Stomach smooth muscle (tissue), 2 donors: ENCODE data around the gene OSBPL6.
"Not testable (repeated sequence)": the region's sequence is repeated elsewhere in the genome, so short reads cannot be mapped to it uniquely, and the experiment has no call there.

ENCODE experiments used
- H3K27ac ChIP-seq: one replicate; pipeline ENCODE4 v1.7.0; 2013; ENCODE audit warnings: mild to moderate bottlenecking, low read length, inconsistent platforms
- H3K27me3 ChIP-seq, 2 donors: one replicate each; pipeline ENCODE4 v1.7.0; 2013; ENCODE audit warnings: low read length in 2 of 2; ENCODE audit not compliant: insufficient read depth in 2 of 2, control insufficient read depth in 1 of 2
- H3K36me3 ChIP-seq, 2 donors: one replicate each; pipeline ENCODE4 v1.7.0; 2013; ENCODE audit warnings: low read length in 2 of 2; ENCODE audit not compliant: control insufficient read depth in 2 of 2, insufficient read depth in 2 of 2
- H3K4me1 ChIP-seq: one replicate; pipeline ENCODE4 v1.7.0; 2013; ENCODE audit warnings: low read length; ENCODE audit not compliant: control insufficient read depth, insufficient read depth
- H3K4me3 ChIP-seq, 2 donors: one replicate each; pipeline ENCODE4 v1.7.0; 2013; ENCODE audit warnings: low read length in 2 of 2
- H3K9ac ChIP-seq, 2 donors: one replicate each; pipeline ENCODE4 v1.7.0; 2013; ENCODE audit warnings: low read length in 2 of 2, mild to moderate bottlenecking in 1 of 2
- H3K9me3 ChIP-seq, 2 donors: one replicate each; pipeline ENCODE4 v1.7.0; 2013; ENCODE audit warnings: low read length in 2 of 2; ENCODE audit not compliant: control insufficient read depth in 2 of 2
- donor health status: healthy.
- donor health status: Pancreatic carcinoma.

Gene OSBPL6

DNA sequence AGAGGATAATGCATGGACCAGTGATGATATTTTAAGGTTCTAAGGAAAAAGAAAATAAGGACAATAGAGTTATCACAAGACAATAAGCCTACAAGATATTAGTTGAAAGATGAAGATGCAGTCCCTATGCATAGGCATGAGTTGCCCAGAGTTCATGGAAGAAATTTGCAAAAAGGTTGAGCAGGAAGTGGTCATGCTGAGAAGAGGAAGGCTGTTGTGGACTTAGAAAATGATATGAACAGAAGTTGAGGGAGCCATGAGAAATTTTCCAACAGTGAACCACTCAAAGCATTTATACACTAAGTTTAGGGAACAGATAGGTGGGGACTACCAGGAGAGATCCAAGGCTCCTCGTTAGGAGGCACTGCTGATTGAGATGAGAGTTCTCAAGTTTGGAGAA is 3.5 kb downstream of the OSBPL6 start:
- Histone ChIP-seq H3K4me1 (peaks cover 5% of the 10 kb centered on the region), H3K9ac (no peak overlapping the region), H3K27ac (no peak overlapping the region), H3K9me3 (no peaks in the 10 kb centered on the region), H3K36me3 (no peaks in the 10 kb centered on the region), H3K27me3 (no peaks in the 10 kb centered on the region), H3K4me3 (no peak overlapping the region)

- not testable (repeated sequence) for H3K36me3 ChIP-seq, H3K27me3 ChIP-seq, H3K27ac ChIP-seq, H3K9me3 ChIP-seq, H3K4me3 ChIP-seq, H3K9ac ChIP-seq, H3K4me1 ChIP-seq
These were observed 4.1 kb downstream of the OSBPL6 start for GRCh38 chr2:178198441-178198840.

DNA sequence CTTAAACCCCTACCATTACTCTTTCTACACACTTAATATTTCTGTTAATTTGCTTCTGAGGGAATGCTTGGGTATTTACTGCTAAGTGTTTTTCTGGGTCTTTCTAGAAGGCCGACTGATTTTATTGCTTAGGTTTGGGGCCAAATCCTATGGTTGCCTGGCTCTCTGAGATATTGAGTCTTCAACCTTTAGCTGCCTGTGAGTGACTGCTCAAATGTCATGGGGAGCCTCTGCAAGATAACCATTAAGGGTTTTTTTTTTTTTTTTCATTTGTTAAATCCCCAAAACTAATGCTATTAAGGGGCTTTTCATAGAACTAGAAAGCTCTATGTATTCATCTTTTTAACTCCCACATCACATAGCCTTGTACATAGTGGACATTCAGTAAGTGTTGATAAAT is 5.0 kb downstream of the OSBPL6 start:
- H3K9ac ChIP-seq, result no peak overlapping the region
- no peaks in the 10 kb centered on the region for H3K36me3 ChIP-seq
- no peaks in the 10 kb centered on the region for H3K4me1 ChIP-seq
- no peaks in the 10 kb centered on the region for H3K27me3 ChIP-seq
- no peak overlapping the region for H3K27ac ChIP-seq
- no peaks in the 10 kb centered on the region for H3K9me3 ChIP-seq
- no peak overlapping the region for H3K4me3 ChIP-seq

GRCh38 chr2:178200331-178200730 is 6.0 kb downstream of the OSBPL6 start:
- Histone ChIP-seq H3K9me3 (no peaks in the 10 kb centered on the region), H3K27ac (no peak overlapping the region), H3K36me3 (no peaks in the 10 kb centered on the region), H3K4me1 (no peaks in the 10 kb centered on the region), H3K9ac (no peak overlapping the region), H3K27me3 (no peaks in the 10 kb centered on the region), H3K4me3 (no peak overlapping the region)

- no peaks in the 10 kb centered on the region for H3K27me3 ChIP-seq
- no peaks in the 10 kb centered on the region for H3K9me3 ChIP-seq
- no peaks in the 10 kb centered on the region for H3K36me3 ChIP-seq
- no peak overlapping the region for H3K9ac ChIP-seq
- no peak overlapping the region for H3K4me3 ChIP-seq
- no peak overlapping the region for H3K27ac ChIP-seq
- no peaks in the 10 kb centered on the region for H3K4me1 ChIP-seq
These were observed 8.6 kb downstream of the OSBPL6 start for GRCh38 chr2:178202927-178203326.

GRCh38 chr2:178204977-178205376 is 10.7 kb downstream of the OSBPL6 start:
- Histone ChIP-seq H3K36me3 (no peaks in the 10 kb centered on the region), H3K4me3 (no peak overlapping the region), H3K27me3 (no peaks in the 10 kb centered on the region), H3K4me1 (no peaks in the 10 kb centered on the region), H3K9ac (no peak overlapping the region), H3K27ac (no peak overlapping the region), H3K9me3 (no peaks in the 10 kb centered on the region)

- Histone ChIP-seq H3K27me3 (no peaks in the 10 kb centered on the region), H3K27ac (no peak overlapping the region), H3K9me3 (no peaks in the 10 kb centered on the region), H3K4me3 (no peak overlapping the region), H3K36me3 (no peaks in the 10 kb centered on the region), H3K4me1 (no peaks in the 10 kb centered on the region), H3K9ac (no peak overlapping the region)
These were observed 11.7 kb downstream of the OSBPL6 start for GRCh38 chr2:178205853-178206521.

DNA sequence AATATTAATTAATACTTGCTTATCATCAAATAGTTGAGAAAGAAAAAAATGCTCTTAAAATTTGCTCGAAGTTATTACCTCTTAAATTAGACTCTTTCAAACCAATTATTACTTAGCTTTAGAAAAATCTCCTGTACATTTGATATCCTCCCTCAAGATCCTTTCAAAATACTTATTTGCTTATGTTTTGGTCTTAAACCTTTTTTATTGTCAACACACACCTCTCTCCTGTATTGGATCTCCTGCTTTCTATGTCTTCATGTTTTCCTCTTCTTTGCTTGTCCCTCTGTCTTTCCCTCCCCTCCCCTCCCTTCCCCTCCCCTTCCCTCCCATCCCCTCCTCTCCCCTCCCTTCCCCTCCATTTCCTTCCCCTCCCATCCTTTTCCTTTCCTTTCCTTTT is 14.0 kb downstream of the OSBPL6 start:
- Histone ChIP-seq H3K27ac (no peak overlapping the region), H3K27me3 (no peaks in the 10 kb centered on the region), H3K9me3 (no peaks in the 10 kb centered on the region), H3K4me3 (no peak overlapping the region), H3K4me1 (no peaks in the 10 kb centered on the region), H3K36me3 (no peaks in the 10 kb centered on the region), H3K9ac (no peak overlapping the region)

- Histone ChIP-seq H3K9me3 (no peaks in the 10 kb centered on the region), H3K27ac (no peak overlapping the region), H3K27me3 (no peaks in the 10 kb centered on the region), H3K4me1 (no peaks in the 10 kb centered on the region), H3K36me3 (no peaks in the 10 kb centered on the region), H3K4me3 (no peak overlapping the region), H3K9ac (no peak overlapping the region)
These were observed 14.5 kb downstream of the OSBPL6 start for GRCh38 chr2:178208817-178209216.

GRCh38 chr2:178211460-178211859 is 17.1 kb downstream of the OSBPL6 start:
- Histone ChIP-seq H3K4me3 (no peak overlapping the region), H3K9ac (no peak overlapping the region), H3K4me1 (no peaks in the 10 kb centered on the region), H3K27me3 (no peaks in the 10 kb centered on the region), H3K36me3 (no peaks in the 10 kb centered on the region), H3K9me3 (no peaks in the 10 kb centered on the region), H3K27ac (no peak overlapping the region)

- Histone ChIP-seq H3K9ac (no peak overlapping the region), H3K9me3 (no peaks in the 10 kb centered on the region), H3K36me3 (no peaks in the 10 kb centered on the region), H3K27me3 (no peaks in the 10 kb centered on the region), H3K4me1 (no peaks in the 10 kb centered on the region), H3K4me3 (no peak overlapping the region), H3K27ac (no peak overlapping the region)
These were observed 17.6 kb downstream of the OSBPL6 start for GRCh38 chr2:178211943-178212342.
